GM19324 (cell line): ENCODE results near the gene CTDP1.
"Not testable (repeated sequence)": the region's sequence is repeated elsewhere in the genome, so short reads cannot be mapped to it uniquely, and the experiment has no call there.

Experiments used
- ATAC-seq: cut with Tn5 transposase; IDR thresholded peaks from one replicate; pipeline ENCODE4 v1.9.1; 2021; ENCODE audit warnings: mild to moderate bottlenecking, moderate library complexity; ENCODE audit not compliant: unreplicated experiment, low FRiP score

CTDP1 gene

GRCh38 chr18:79719478-79720358 is 40.1 kb downstream of the CTDP1 start:
- ATAC-seq: not testable (repeated sequence)

GRCh38 chr18:79720359-79720733 is 40.7 kb downstream of the CTDP1 start:
- no peak for ATAC-seq

GRCh38 chr18:79723036-79723435 is 43.4 kb downstream of the CTDP1 start:
- ATAC-seq: no peak

GRCh38 chr18:79723628-79724027 is 44.0 kb downstream of the CTDP1 start:
- ATAC-seq: no peak

- ATAC-seq: no peak
Observed at GRCh38 chr18:79724299-79725080, 44.9 kb downstream of the CTDP1 start.

- no peak for ATAC-seq
Observed at GRCh38 chr18:79725486-79725885, 45.9 kb downstream of the CTDP1 start.

- no peak for ATAC-seq
Observed at GRCh38 chr18:79726721-79727120, 47.1 kb downstream of the CTDP1 start.

- ATAC-seq: no peak
Observed at GRCh38 chr18:79727211-79727610, 47.6 kb downstream of the CTDP1 start.

- ATAC-seq: no peak
Observed at GRCh38 chr18:79728931-79729586, 49.5 kb downstream of the CTDP1 start.

- no peak for ATAC-seq
Observed at GRCh38 chr18:79729611-79730010, 50.0 kb downstream of the CTDP1 start.

GRCh38 chr18:79730804-79731203 is 51.2 kb downstream of the CTDP1 start:
- no peak for ATAC-seq

GRCh38 chr18:79731881-79732720 is 52.5 kb downstream of the CTDP1 start:
- ATAC-seq: not testable (repeated sequence)

GRCh38 chr18:79732721-79733025 is 53.1 kb downstream of the CTDP1 start:
- no peak for ATAC-seq

- no peak for ATAC-seq
Observed at GRCh38 chr18:79733135-79733701, 53.6 kb downstream of the CTDP1 start.

GRCh38 chr18:79733986-79734770 is 54.6 kb downstream of the CTDP1 start:
- ATAC-seq: no peak

GRCh38 chr18:79735071-79735980 is 55.7 kb downstream of the CTDP1 start:
- no peak for ATAC-seq

GRCh38 chr18:79736230-79736629 is 56.6 kb downstream of the CTDP1 start:
- ATAC-seq: no peak

GRCh38 chr18:79736846-79737245 is 57.2 kb downstream of the CTDP1 start:
- ATAC-seq: no peak
